SKM-1 (cell line): ENCODE results near the gene SERPINA6.
"Not testable (repeated sequence)": the region's sequence is repeated elsewhere in the genome, so short reads cannot be mapped to it uniquely, and the experiment has no call there.

ENCODE experiments used
- DNase-seq: peaks from one replicate; lab custom pipeline; 2025; ENCODE audit not compliant: unreplicated experiment; lab: John Stamatoyannopoulos, UW

SERPINA6 gene

DNA sequence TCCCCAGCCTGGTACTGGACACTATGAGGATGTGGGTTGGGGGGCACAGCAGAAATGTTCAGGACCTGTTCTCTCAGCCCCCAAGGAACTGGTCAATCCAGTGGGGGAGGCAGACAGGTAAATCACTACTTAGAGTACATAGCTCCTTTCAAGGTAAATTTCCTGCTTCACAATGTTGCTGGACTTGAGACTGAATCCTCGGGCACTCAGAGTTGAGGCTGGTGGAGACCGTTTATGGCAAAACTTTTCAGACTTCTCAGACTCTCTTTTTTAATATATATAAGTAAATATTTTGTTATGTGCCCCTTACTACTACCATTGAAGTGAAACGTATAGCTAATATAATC lies 29.6 kb downstream of the SERPINA6 start:
- DNase-seq = no peak

DNA sequence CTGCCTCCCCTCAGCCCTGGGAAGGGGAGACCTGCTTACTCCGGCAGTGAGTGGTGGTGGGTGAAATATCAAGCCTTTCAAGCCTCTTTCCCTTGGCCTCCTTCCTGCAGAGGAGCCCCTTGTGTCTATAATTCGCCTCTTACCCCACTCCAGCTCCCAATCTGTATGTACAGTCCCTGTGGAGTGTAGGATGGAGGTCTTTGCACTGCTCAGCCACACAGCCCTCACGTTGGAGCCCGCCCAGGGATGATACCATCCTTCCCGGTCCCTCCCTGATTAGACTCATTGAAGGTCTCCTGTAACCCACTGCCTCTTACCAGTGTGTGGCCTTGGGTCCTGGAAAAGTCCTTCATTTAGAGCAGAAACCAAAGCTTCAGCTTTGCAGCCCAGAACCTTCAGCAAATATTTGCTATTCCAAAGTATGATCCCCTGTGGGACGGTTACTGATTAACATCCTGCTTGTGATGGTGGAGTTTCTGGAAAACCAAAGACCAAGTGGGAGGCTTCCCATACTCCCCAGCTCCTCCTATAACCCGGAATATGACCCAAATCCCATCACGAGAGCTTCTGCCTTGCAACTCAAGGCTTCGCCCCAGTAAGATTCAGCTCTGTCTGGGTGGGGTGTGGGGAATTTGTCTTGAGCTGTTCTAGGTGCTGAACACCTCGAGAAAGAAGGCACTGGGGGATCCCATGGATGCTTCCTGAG lies 30.1 kb downstream of the SERPINA6 start, which contains the start of gene SERPINA10:
Gene SERPINA10 (minus strand): TSS at position 397 of the 706 bp plus-strand sequence. CDS start 2,675 bp downstream, outside the sequence.
- DNase-seq = no peak

GRCh38 chr14:94292526-94292871 lies 30.6 kb downstream of the SERPINA6 start:
- DNase-seq = no peak

DNA sequence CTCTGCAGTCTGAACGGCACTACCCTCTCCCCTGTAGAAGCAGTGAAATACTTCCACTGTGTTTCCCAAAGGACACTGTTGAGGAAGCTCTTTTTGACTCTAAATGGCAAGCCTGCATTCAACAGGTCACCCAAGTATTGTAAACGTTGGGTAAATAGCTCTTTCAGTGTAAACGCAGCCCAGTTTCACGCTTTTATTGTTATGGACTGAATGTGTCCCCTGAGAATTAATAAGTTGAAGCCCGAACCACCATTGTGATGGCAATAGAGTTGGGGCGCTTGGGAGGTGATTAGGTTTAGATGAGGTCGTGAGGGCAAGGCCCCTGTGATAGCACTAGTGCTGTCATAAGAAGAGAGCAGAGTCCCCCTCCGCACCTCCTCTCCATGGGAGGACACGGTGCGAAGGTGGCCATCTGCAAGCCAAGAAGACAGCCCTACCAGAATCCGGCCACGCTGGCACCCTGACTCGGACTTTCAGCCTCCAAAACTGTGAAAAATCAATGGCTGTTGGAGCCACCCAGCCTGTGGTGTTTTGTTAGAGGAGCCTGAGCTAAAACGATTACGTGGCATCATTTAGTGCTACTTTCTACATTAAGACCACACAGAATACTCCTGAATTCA lies 31.1 kb downstream of the SERPINA6 start:
- no peak for DNase-seq

GRCh38 chr14:94291159-94291905 lies 31.8 kb downstream of the SERPINA6 start:
- no peak for DNase-seq

GRCh38 chr14:94290197-94290596 lies 32.9 kb downstream of the SERPINA6 start:
- no peak for DNase-seq

- no peak for DNase-seq
These were observed 34.3 kb downstream of the SERPINA6 start for GRCh38 chr14:94288610-94289465.

GRCh38 chr14:94285158-94285557 lies 38.0 kb downstream of the SERPINA6 start:
- DNase-seq = no peak

- DNase-seq = no peak
These were observed 38.9 kb downstream of the SERPINA6 start for GRCh38 chr14:94284221-94284620.

DNA sequence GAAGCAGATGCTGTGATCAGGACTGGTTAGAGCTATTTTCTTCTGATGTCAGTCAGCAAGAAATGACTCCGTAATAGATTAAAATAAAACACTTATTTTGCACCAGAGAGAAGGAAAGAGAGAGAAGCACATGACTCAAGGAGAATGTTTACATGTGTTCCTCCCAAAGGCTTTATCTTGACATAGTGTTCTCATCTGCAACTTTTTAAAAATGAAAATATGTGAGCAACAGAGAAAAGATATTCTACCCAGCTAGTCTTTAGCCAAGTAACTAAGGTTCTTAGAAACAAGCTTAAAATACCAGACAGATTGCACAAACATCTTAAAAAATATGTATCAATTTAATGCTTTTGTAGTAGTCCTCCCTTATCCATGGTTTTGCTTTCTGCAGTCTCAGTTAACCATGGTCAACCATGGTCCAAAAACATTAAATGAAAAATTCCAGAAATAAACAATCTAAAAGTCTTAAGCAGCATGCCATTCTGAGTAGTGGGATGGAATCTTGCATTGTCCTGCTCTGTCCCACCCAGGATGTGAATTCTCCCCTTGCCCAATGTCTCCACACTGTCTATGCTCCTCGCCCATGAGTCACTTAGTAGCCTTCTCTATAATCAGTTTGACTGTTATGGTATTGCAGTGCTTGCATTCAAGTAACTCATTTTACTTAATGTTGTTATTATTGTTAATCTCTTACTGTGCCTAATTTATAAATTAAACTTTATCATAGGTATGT lies 40.0 kb downstream of the SERPINA6 start:
- no peak for DNase-seq

DNA sequence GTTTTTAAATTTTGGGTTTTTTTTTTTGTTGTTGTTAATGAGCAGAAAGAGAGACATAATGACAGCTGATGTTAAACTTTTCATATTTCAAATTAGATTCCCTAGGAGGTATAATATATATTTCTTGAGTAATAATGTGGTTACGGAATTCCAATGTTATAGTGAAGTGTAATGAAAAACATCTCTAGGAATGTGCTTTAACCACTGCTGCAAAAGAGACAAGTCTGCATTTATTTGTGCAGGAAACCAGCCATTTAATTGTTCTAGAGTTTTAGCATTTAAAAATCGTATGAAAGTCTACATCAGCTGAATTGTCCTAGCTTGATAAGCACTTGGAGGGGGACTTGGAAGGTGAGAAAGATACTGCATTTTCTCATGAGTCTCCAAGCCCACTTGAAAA lies 44.4 kb downstream of the SERPINA6 start:
- no peak for DNase-seq

- DNase-seq = not testable (repeated sequence)
These were observed 46.1 kb downstream of the SERPINA6 start for GRCh38 chr14:94276898-94277561.

GRCh38 chr14:94269156-94269555 lies 54.0 kb downstream of the SERPINA6 start:
- no peak for DNase-seq

GRCh38 chr14:94268582-94268981 lies 54.6 kb downstream of the SERPINA6 start:
- not testable (repeated sequence) for DNase-seq

- no peak for DNase-seq
These were observed 55.8 kb downstream of the SERPINA6 start for GRCh38 chr14:94267352-94267751.

DNA sequence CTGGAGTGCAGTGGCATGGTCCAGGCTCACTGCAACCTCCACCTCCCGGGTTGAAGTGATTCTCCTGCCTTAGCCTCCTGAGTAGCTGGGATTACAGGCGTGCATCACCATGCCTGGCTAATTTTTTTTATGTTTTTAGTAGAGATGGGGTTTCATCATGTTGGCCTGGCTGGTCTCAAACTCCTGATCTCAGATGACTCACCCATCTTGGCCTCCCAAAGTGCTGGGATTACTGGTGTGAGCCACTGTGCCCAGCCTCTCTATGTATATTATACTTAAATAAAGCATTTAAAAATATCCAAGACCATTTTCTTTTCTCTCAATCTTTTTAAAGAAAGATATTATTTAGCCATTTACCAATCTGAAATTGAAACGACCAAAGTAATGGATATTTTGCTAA lies 58.9 kb downstream of the SERPINA6 start:
- not testable (repeated sequence) for DNase-seq
